ENCODE results near the gene ZCCHC7.

- TF ChIP-seq POLR2AphosphoS5 (IDR thresholded peaks at IDR 0.05) = no peak
- TF ChIP-seq CTCF (IDR thresholded peaks at IDR 0.05; ENCODE audit: poor library complexity, severe bottlenecking) = no peak
Measured at GRCh38 chr9:37289631-37290030, 169.3 kb downstream of the ZCCHC7 start.

Measured in neural cell (in vitro differentiated cells).